GM12878 (cell line): ENCODE measurements around the gene NAP1L5. TPM values are rescaled to one million over a fixed set of nuclear protein-coding genes. Genes with fewer than 3 reads are reported as not detected.

Experiments used
- ATAC-seq: fragments of 200-7000 bp; cut with Tn5 transposase; 3 replicates; pipeline ENCODE4 v1.9.1; 2020; ENCODE audit warnings: mild to moderate bottlenecking, moderate library complexity
- BruUV-seq: library from RNA; stranded (reverse); fragments of 400-500 nt; replicated peaks from 2 replicates; lab custom pipeline; 2021; lab: Mats Ljungman, UMichigan
- CTCF ChIA-PET: fragments of 300-600 bp; sonication (Branson Sonifier 250); formaldehyde crosslinking; extraction: SDS; loops from one replicate; lab custom pipeline; 2021; ENCODE audit warnings: inconsistent platforms; lab: Yijun Ruan, JAX
- POLR2A ChIA-PET: fragments of 350-600 bp; formaldehyde crosslinking; extraction: SDS; loops from one replicate; lab custom pipeline; 2021; ENCODE audit warnings: inconsistent platforms; lab: Charles Lee
- RAD21 ChIA-PET: fragments of 300-600 bp; sonication (Branson Sonifier 250); formaldehyde crosslinking; loops from one replicate; lab custom pipeline; 2023; ENCODE audit warnings: antibody characterized with exemption; ENCODE audit not compliant: unreplicated experiment; lab: Charles Lee
- SMC1A ChIA-PET: fragments of 300-600 bp; sonication (Branson Sonifier 250); formaldehyde crosslinking; loops from one replicate; lab custom pipeline; 2023; ENCODE audit not compliant: unreplicated experiment, uncharacterized antibody; lab: Charles Lee
- DNase-seq: peaks from one replicate; pipeline ENCODE4 v3.0.0-alpha.2; 2011; ENCODE audit warnings: low read depth, low spot score
- FAIRE-seq: peaks from 3 replicates; lab custom pipeline; 2011; peaks lifted over from hg19 to GRCh38; lab: Jason Lieb, UNC
- H2AFZ ChIP-seq: 2 replicates; pipeline ENCODE4 v1.6.0; 2011; ENCODE audit warnings: low read depth, low read length, control low read depth; ENCODE audit not compliant: control insufficient read depth
- H3K27ac ChIP-seq: 2 replicates; pipeline ENCODE4 v1.5.1; 2011; ENCODE audit warnings: control low read depth; ENCODE audit not compliant: control insufficient read depth, insufficient read depth
- H3K27me3 ChIP-seq, 2 experiments: replicated peaks in 1 of 2; 2 replicates each; pipeline versions ENCODE4 v1.6.0 to v1.6.1; 2011; ENCODE audit warnings: low read length in 1 of 2; ENCODE audit not compliant: control insufficient read depth in 2 of 2, insufficient read depth in 2 of 2
- H3K36me3 ChIP-seq, 2 experiments: 2 replicates each; pipeline ENCODE4 v1.5.1; 2011; ENCODE audit warnings: low read length in 1 of 2; ENCODE audit not compliant: control insufficient read depth in 2 of 2, insufficient read depth in 2 of 2
- H3K4me1 ChIP-seq: 2 replicates; pipeline ENCODE4 v1.6.1; 2011; ENCODE audit warnings: mild to moderate bottlenecking, low read length, moderate library complexity, mixed read lengths; ENCODE audit not compliant: control insufficient read depth, insufficient read depth
- H3K4me2 ChIP-seq: 2 replicates; pipeline ENCODE4 v1.6.0; 2011; ENCODE audit warnings: control low read depth; ENCODE audit not compliant: control insufficient read depth, insufficient read depth
- H3K4me3 ChIP-seq: fragments of 200-600 bp; sonication (generic); 2 replicates; pipeline ENCODE4 v1.5.1; 2016
- H3K79me2 ChIP-seq: 2 replicates; pipeline ENCODE4 v1.6.0; 2011; ENCODE audit warnings: low read length; ENCODE audit not compliant: control insufficient read depth, insufficient read depth
- H3K9ac ChIP-seq: 2 replicates; pipeline ENCODE4 v1.8.0; 2011; ENCODE audit warnings: low read length, control low read depth, mixed read lengths; ENCODE audit not compliant: control insufficient read depth, insufficient read depth
- H3K9me3 ChIP-seq: replicated peaks from 3 replicates; pipeline ENCODE4 v1.5.1; 2011; ENCODE audit warnings: mild to moderate bottlenecking, low read length; ENCODE audit not compliant: control insufficient read depth, insufficient read depth
- H4K20me1 ChIP-seq: 2 replicates; pipeline ENCODE4 v1.6.0; 2011; ENCODE audit not compliant: control insufficient read depth, insufficient read depth
- CBX5 ChIP-seq: sonication (generic); IDR thresholded peaks from 2 replicates; pipeline ENCODE4 v1.6.1; 2016; ENCODE audit warnings: low read depth, moderate library complexity, mild to moderate bottlenecking, inconsistent platforms
- EED ChIP-seq: sonication (generic); IDR thresholded peaks from 2 replicates; pipeline ENCODE4 v1.6.1; 2016; ENCODE audit warnings: antibody characterized with exemption, low read depth
- EGR1 ChIP-seq, 2 experiments: IDR thresholded peaks; 1 replicate in 1 of 2; 2 replicates in 1 of 2; pipeline ENCODE4 v1.6.1; 2011 to 2012; ENCODE audit warnings: low read depth in 2 of 2, low read length in 2 of 2, borderline replicate concordance in 1 of 2, mild to moderate bottlenecking in 1 of 2, moderate library complexity in 1 of 2
- EP300 ChIP-seq, 2 experiments: fragments of 150-350 bp in 1 of 2; IDR thresholded peaks; 2 replicates each; pipeline ENCODE4 v1.6.1; 2011 to 2012; ENCODE audit warnings: low read depth in 2 of 2, low read length in 2 of 2, borderline replicate concordance in 1 of 2, improper control_type of control experiment in 1 of 2, inconsistent platforms in 1 of 2; ENCODE audit not compliant: control insufficient read depth in 1 of 2
- MEF2A ChIP-seq: IDR thresholded peaks from 2 replicates; pipeline ENCODE4 v1.6.1; 2011; ENCODE audit warnings: low read depth, mild to moderate bottlenecking, low read length, moderate library complexity; ENCODE audit not compliant: insufficient read depth
- MEF2B ChIP-seq: fragments of 450-650 bp; IDR thresholded peaks from 2 replicates; pipeline ENCODE4 v1.6.1; 2018; ENCODE audit warnings: mild to moderate bottlenecking, moderate library complexity; ENCODE audit not compliant: partially characterized antibody, poor library complexity, severe bottlenecking
- NFIC ChIP-seq: IDR thresholded peaks from 2 replicates; pipeline ENCODE4 v1.6.1; 2012; ENCODE audit warnings: low read depth, mild to moderate bottlenecking, inconsistent platforms, low read length, moderate library complexity
- SRF ChIP-seq, 2 experiments: IDR thresholded peaks; 2 replicates each; pipeline ENCODE4 v1.6.1; 2011; ENCODE audit warnings: low read depth in 2 of 2, low read length in 2 of 2, mild to moderate bottlenecking in 1 of 2, moderate library complexity in 1 of 2
- ZNF274 ChIP-seq: IDR thresholded peaks from one replicate; pipeline ENCODE4 v1.8.0; 2011; ENCODE audit not compliant: insufficient read length, insufficient read depth
- WGBS: methylation state at CpG from one replicate; pipeline ENCODE4 v1.1.6; 2016; ENCODE audit warnings: low lambda C conversion rate; ENCODE audit not compliant: insufficient replicate concordance, insufficient coverage; ENCODE audit errors: missing lambda C conversion rate; 5-methylcytosine and 5-hydroxymethylcytosine counted together
- in situ Hi-C: fragments of 300-500 bp; cut with MboI; formaldehyde crosslinking; loops from 9 replicates; pipeline ENCODE4 v1.14.3; 2018; ENCODE audit warnings: mixed read lengths
- intact Hi-C: fragments of 100-400 bp; cut with micrococcal nuclease; formaldehyde crosslinking; loops from one replicate; pipeline ENCODE4 v1.14.2; 2022; ENCODE audit not compliant: unreplicated experiment
- polyA plus RNA-seq, 11 experiments: library from polyadenylated mRNA; depleted of rRNA in 4 of 11; unstranded in 6 of 11; stranded (reverse) in 5 of 11; fragments of >200 nt; fragmentation: Nextera tagmentation in 4 of 11; fragmentation: Illumina TruSeq in 1 of 11; extraction: Ambion mirVana in 4 of 11; extraction: Trizol in 1 of 11; gene quantifications; 1 replicate in 1 of 11; 2 replicates in 10 of 11; pipeline versions ENCODE4 v1.2.1 to v1.2.3, GENCODE V29; 2011 to 2016; ENCODE audit warnings: inconsistent platforms in 2 of 11, missing spikeins in 2 of 11, low read depth in 1 of 11
- total RNA-seq, 4 experiments: library from RNA; depleted of rRNA in 3 of 4; stranded (reverse); fragments of >200 nt in 3 of 4; fragmentation: Illumina TruSeq in 1 of 4; extraction: Trizol in 1 of 4; gene quantifications; 2 replicates each; pipeline versions ENCODE4 v1.2.1 to v1.2.3, GENCODE V29; 2013 to 2021
- TF ChIP-seq, protein P1 (sequence below): fragments of 450-650 bp; IDR thresholded peaks from 2 replicates; pipeline ENCODE4 v1.6.1; 2017; ENCODE audit warnings: mild to moderate bottlenecking, moderate library complexity
- TF ChIP-seq, protein P2 (sequence below): IDR thresholded peaks from 2 replicates; pipeline ENCODE4 v1.6.1; 2011; ENCODE audit warnings: low read depth, mild to moderate bottlenecking, low read length, moderate library complexity, borderline replicate concordance; ENCODE audit errors: extremely low read depth
- TF ChIP-seq, protein P3 (sequence below): IDR thresholded peaks from 2 replicates; pipeline ENCODE4 v1.6.1; 2011; ENCODE audit warnings: borderline replicate concordance, low read depth, mild to moderate bottlenecking, moderate library complexity, low read length; ENCODE audit not compliant: insufficient read depth, poor library complexity, severe bottlenecking
- TF ChIP-seq, protein P4 (sequence below): fragments of 450-650 bp; formaldehyde crosslinking; IDR thresholded peaks from 2 replicates; pipeline ENCODE4 v1.5.0; 2022; ENCODE audit warnings: mild to moderate bottlenecking, missing genetic modification characterization

The NAP1L5 gene
- total and polyA plus RNA-seq, 10 of the 15 experiments (the other 5 are each of a cell fraction or from before 2014, with no cell fraction given), result 2.1 to 5.3 (median 3.7) TPM

DNA sequence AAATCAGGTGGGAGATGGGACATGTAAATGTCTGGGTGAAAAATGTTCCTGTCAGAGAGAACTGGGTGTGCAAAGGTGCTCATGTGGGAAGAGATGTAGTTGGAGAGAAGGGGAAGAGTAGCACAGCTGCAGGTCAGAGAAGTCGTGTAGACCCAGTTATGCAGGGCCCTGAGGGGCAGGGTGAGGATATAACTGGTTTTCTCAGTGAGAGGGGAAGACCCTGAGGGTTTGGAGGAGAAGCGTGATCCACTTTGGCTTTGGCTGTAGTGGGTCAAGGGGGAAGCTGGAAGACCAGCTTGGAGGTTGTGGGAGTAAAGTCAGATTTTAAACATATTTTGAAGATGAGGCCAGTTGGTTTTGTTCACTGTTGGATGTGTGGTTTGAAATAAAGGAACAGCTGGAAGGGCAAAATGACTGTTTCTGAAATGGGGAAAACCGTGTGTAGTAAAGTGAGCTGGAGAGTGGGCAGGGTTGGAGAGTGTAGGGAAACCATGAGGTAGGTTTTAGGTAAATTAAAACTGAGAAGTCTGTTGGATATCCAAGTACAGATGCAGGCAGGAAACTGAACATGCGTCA, 44.2 kb downstream of the NAP1L5 start:
- no peak overlapping the region for H3K4me3 ChIP-seq
- no peaks in the 10 kb centered on the region for H3K27me3 ChIP-seq
- H3K4me1 ChIP-seq, result no peaks in the 10 kb centered on the region
- H2AFZ ChIP-seq, result no peak overlapping the region
- no peak for FAIRE-seq
- no peak overlapping the region for H3K27ac ChIP-seq
- no peaks in the 10 kb centered on the region for H3K9me3 ChIP-seq
- in situ Hi-C loops, result no loop called here
- CTCF ChIA-PET, result interaction anchor here (1.7 kb wide), 1 partner anchor 114 kb away, joined by 9 read pairs; no protein-coding TSS in a partner anchor
- no peaks in the 10 kb centered on the region for H3K36me3 ChIP-seq
- 54% methylated on average over 4 of the region's 4 CpGs for WGBS
- RAD21 ChIA-PET, result no interaction called here
- no peaks in the 10 kb centered on the region for H4K20me1 ChIP-seq
- no peak overlapping the region for H3K4me2 ChIP-seq
- H3K79me2 ChIP-seq, result no peaks in the 10 kb centered on the region
- no TSS peak for BruUV-seq
- no peak for DNase-seq
- ATAC-seq, result no peak
- no peak overlapping the region for H3K9ac ChIP-seq
- intact Hi-C loops, result no loop called here
- POLR2A ChIA-PET, result no interaction called here
- SMC1A ChIA-PET, result interaction anchor here (0.9 to 2.5 kb wide), 3 partner anchors 16 to 113 kb away, joined by 3 to 9 read pairs (median 3); no protein-coding TSS in a partner anchor
- no peak for TF ChIP-seq CBX5
- no peak for TF ChIP-seq ZNF274
- TF ChIP-seq EGR1 (IDR thresholded peaks at IDR 0.05; ENCODE audit: borderline replicate concordance in 1 of 2, low read depth in 2 of 2, low read length in 2 of 2), result no peak
- TF ChIP-seq SRF (IDR thresholded peaks at IDR 0.05; ENCODE audit: low read depth in 2 of 2, low read length in 2 of 2), result no peak
- TF ChIP-seq, protein P1, sequence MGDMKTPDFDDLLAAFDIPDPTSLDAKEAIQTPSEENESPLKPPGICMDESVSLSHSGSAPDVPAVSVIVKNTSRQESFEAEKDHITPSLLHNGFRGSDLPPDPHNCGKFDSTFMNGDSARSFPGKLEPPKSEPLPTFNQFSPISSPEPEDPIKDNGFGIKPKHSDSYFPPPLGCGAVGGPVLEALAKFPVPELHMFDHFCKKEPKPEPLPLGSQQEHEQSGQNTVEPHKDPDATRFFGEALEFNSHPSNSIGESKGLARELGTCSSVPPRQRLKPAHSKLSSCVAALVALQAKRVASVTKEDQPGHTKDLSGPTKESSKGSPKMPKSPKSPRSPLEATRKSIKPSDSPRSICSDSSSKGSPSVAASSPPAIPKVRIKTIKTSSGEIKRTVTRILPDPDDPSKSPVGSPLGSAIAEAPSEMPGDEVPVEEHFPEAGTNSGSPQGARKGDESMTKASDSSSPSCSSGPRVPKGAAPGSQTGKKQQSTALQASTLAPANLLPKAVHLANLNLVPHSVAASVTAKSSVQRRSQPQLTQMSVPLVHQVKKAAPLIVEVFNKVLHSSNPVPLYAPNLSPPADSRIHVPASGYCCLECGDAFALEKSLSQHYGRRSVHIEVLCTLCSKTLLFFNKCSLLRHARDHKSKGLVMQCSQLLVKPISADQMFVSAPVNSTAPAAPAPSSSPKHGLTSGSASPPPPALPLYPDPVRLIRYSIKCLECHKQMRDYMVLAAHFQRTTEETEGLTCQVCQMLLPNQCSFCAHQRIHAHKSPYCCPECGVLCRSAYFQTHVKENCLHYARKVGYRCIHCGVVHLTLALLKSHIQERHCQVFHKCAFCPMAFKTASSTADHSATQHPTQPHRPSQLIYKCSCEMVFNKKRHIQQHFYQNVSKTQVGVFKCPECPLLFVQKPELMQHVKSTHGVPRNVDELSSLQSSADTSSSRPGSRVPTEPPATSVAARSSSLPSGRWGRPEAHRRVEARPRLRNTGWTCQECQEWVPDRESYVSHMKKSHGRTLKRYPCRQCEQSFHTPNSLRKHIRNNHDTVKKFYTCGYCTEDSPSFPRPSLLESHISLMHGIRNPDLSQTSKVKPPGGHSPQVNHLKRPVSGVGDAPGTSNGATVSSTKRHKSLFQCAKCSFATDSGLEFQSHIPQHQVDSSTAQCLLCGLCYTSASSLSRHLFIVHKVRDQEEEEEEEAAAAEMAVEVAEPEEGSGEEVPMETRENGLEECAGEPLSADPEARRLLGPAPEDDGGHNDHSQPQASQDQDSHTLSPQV, result no peak
- TF ChIP-seq MEF2B, result no peak
- no peak for TF ChIP-seq MEF2A
- TF ChIP-seq, protein P2, sequence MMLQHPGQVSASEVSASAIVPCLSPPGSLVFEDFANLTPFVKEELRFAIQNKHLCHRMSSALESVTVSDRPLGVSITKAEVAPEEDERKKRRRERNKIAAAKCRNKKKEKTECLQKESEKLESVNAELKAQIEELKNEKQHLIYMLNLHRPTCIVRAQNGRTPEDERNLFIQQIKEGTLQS, result no peak
- TF ChIP-seq, protein P3, sequence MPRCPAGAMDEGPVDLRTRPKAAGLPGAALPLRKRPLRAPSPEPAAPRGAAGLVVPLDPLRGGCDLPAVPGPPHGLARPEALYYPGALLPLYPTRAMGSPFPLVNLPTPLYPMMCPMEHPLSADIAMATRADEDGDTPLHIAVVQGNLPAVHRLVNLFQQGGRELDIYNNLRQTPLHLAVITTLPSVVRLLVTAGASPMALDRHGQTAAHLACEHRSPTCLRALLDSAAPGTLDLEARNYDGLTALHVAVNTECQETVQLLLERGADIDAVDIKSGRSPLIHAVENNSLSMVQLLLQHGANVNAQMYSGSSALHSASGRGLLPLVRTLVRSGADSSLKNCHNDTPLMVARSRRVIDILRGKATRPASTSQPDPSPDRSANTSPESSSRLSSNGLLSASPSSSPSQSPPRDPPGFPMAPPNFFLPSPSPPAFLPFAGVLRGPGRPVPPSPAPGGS, result no peak
- no peak for TF ChIP-seq NFIC
- no peak for TF ChIP-seq EED
- TF ChIP-seq, protein P4, sequence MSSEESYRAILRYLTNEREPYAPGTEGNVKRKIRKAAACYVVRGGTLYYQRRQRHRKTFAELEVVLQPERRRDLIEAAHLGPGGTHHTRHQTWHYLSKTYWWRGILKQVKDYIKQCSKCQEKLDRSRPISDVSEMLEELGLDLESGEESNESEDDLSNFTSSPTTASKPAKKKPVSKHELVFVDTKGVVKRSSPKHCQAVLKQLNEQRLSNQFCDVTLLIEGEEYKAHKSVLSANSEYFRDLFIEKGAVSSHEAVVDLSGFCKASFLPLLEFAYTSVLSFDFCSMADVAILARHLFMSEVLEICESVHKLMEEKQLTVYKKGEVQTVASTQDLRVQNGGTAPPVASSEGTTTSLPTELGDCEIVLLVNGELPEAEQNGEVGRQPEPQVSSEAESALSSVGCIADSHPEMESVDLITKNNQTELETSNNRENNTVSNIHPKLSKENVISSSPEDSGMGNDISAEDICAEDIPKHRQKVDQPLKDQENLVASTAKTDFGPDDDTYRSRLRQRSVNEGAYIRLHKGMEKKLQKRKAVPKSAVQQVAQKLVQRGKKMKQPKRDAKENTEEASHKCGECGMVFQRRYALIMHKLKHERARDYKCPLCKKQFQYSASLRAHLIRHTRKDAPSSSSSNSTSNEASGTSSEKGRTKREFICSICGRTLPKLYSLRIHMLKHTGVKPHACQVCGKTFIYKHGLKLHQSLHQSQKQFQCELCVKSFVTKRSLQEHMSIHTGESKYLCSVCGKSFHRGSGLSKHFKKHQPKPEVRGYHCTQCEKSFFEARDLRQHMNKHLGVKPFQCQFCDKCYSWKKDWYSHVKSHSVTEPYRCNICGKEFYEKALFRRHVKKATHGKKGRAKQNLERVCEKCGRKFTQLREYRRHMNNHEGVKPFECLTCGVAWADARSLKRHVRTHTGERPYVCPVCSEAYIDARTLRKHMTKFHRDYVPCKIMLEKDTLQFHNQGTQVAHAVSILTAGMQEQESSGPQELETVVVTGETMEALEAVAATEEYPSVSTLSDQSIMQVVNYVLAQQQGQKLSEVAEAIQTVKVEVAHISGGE (CRISPR knock-in tag), result no peak
- no peak for TF ChIP-seq EP300 (IDR thresholded peaks at IDR 0.05; ENCODE audit: borderline replicate concordance in 1 of 2, control insufficient read depth in 1 of 2, low read depth in 2 of 2, low read length in 2 of 2)
